Natural killer cell treated with Interleukin-12 subunit alpha and Interleukin-12 subunit beta and Interleukin-15 and Interleukin-18, amount 100 ng/mL, for 72 hours (primary cell): ENCODE measurements around the gene DMWD. TPM values are rescaled to one million over a fixed set of nuclear protein-coding genes. Genes with fewer than 3 reads are reported as not detected.
A peak's percentile ranks its signal among the peaks of the same experiment; 100 is the strongest.

Source experiments
- ATAC-seq, 2 donors: fragments of 150-1000 bp; cut with Tn5 transposase in 1 of 2; sonication (Bioruptor Pico), chemical (Tn5 transposase) in 1 of 2; 2 replicates each; pipeline ENCODE4 v1.10.0; 2021
- DNase-seq: peaks from one replicate; pipeline ENCODE4 v3.0.0; 2022; ENCODE audit warnings: low spot score
- H3K27ac Mint-ChIP-seq, 2 donors: 1 replicate in 1 of 2; 2 replicates in 1 of 2; pipeline ENCODE4 v1.8.0; 2022; ENCODE audit warnings: mixed read lengths in 2 of 2, mild to moderate bottlenecking in 1 of 2, moderate library complexity in 1 of 2
- H3K27me3 Mint-ChIP-seq, 2 donors: 1 replicate in 1 of 2; 2 replicates in 1 of 2; pipeline ENCODE4 v1.8.0; 2022; ENCODE audit warnings: mixed read lengths in 2 of 2
- H3K36me3 Mint-ChIP-seq: one replicate; pipeline ENCODE4 v1.8.0; 2022; ENCODE audit warnings: mixed read lengths
- H3K4me1 Mint-ChIP-seq, 2 donors: 1 replicate in 1 of 2; 2 replicates in 1 of 2; pipeline ENCODE4 v1.8.0; 2022; ENCODE audit warnings: low read depth in 2 of 2, mixed read lengths in 2 of 2, mild to moderate bottlenecking in 1 of 2
- H3K4me3 Mint-ChIP-seq: one replicate; pipeline ENCODE4 v1.8.0; 2022; ENCODE audit warnings: mixed read lengths
- H3K9me3 Mint-ChIP-seq: 2 replicates; pipeline ENCODE4 v1.8.0; 2022; ENCODE audit warnings: mixed read lengths
- total RNA-seq, 2 donors: library from RNA; stranded (reverse); gene quantifications; one replicate each; pipeline ENCODE4 v1.2.3, GENCODE V29; 2022

DMWD gene
- total RNA-seq, 2 donors from 2014 or later: 51.3 to 76.6 TPM

- Mint-ChIP-seq H3K4me1 (peaks cover 37 to 40% of the 10 kb centered on the region in 2 donors), H3K36me3 (peaks cover 9% of the 10 kb centered on the region), H3K4me3 (no peak overlapping the region)
Observed at GRCh38 chr19:45789035-45789786, 3.4 kb downstream of the DMWD start.

DNA sequence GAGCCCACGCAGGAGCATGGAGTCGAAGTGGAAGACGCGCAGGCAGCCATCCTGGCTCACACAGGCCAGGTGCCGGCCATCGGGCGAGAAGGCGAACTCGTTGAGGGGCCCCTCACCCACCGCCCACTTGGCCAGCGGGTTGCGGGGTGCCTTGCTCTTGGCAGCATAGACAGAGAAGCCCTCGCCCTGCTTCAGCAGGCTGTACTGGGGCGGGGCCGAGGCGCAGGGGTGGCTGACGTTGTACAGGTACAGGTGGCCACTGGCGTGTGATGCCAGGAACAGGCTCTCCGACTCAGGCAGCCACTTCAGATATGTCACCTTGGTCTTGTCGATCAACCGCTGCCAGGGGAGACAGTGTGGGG, 6.1 kb downstream of the DMWD start:
- peaks cover 9% of the 10 kb centered on the region for H3K36me3 Mint-ChIP-seq
- no peak overlapping the region for H3K4me3 Mint-ChIP-seq
- DNase-seq: no peak
- H3K27me3 Mint-ChIP-seq: peaks cover 0 to 2% of the 10 kb centered on the region in 2 donors
- no peak overlapping the region for H3K27ac Mint-ChIP-seq
- no peaks in the 10 kb centered on the region for H3K9me3 Mint-ChIP-seq
- H3K4me1 Mint-ChIP-seq: peaks cover 16 to 21% of the 10 kb centered on the region in 2 donors
- ATAC-seq: no peak

More at GRCh38 chr19:45789035-45789786, 3.4 kb downstream of the DMWD start:
- no peaks in the 10 kb centered on the region for H3K9me3 Mint-ChIP-seq
- peaks cover 0 to 2% of the 10 kb centered on the region in 2 donors for H3K27me3 Mint-ChIP-seq
- ATAC-seq (no peak), DNase-seq (no peak)
- no peak overlapping the region for H3K27ac Mint-ChIP-seq

GRCh38 chr19:45785781-45786532, 6.7 kb downstream of the DMWD start:
- no peak for DNase-seq
- H3K4me3 Mint-ChIP-seq: no peak overlapping the region
- no peak overlapping the region for H3K27ac Mint-ChIP-seq
- H3K9me3 Mint-ChIP-seq: no peaks in the 10 kb centered on the region
- ATAC-seq: no peak
- H3K36me3 Mint-ChIP-seq: peaks cover 9% of the 10 kb centered on the region
- peaks cover 0 to 2% of the 10 kb centered on the region in 2 donors for H3K27me3 Mint-ChIP-seq
- peaks cover 11 to 17% of the 10 kb centered on the region in 2 donors for H3K4me1 Mint-ChIP-seq

- DNase-seq (no peak), ATAC-seq (no peak)
- H3K4me1 Mint-ChIP-seq: peaks cover 4 to 17% of the 10 kb centered on the region in 2 donors
- H3K27ac Mint-ChIP-seq: no peak overlapping the region
- peaks cover 9% of the 10 kb centered on the region for H3K36me3 Mint-ChIP-seq
- H3K9me3 Mint-ChIP-seq: no peaks in the 10 kb centered on the region
- peaks cover 0 to 2% of the 10 kb centered on the region in 2 donors for H3K27me3 Mint-ChIP-seq
- no peak overlapping the region for H3K4me3 Mint-ChIP-seq
Observed at GRCh38 chr19:45785097-45785496, 7.5 kb downstream of the DMWD start.

DNA sequence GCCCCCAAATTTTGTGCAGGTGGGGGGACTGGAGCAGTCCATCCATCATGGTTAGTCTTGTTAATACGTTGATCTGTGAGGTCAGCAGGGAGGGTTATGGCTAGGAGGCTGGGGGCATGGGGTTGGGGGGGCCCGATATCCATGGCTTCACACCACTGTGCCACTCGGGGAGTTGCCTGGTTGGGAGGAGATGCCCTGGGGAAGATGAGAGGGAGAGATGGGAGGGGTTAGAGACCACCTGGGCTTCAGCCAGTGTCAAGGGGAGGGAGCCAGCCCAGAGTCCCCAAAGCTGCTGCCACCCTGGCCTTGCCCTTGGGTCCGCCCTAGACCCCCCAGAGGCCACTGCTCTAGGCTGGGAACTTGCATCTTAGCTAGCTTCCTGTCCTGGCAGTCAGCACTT, 8.5 kb downstream of the DMWD start:
- H3K27ac Mint-ChIP-seq: no peak overlapping the region
- H3K36me3 Mint-ChIP-seq: peaks cover 5% of the 10 kb centered on the region
- no peak overlapping the region for H3K4me3 Mint-ChIP-seq
- DNase-seq (no peak), ATAC-seq (no peak)
- peaks cover 11 to 22% of the 10 kb centered on the region in 2 donors for H3K4me1 Mint-ChIP-seq
- H3K27me3 Mint-ChIP-seq: peaks cover 6 to 7% of the 10 kb centered on the region in 2 donors
- H3K9me3 Mint-ChIP-seq: no peaks in the 10 kb centered on the region

GRCh38 chr19:45782820-45783785, 9.5 kb downstream of the DMWD start:
- no peak for DNase-seq
- Mint-ChIP-seq H3K4me1 (peaks cover 15 to 26% of the 10 kb centered on the region in 2 donors), H3K27me3 (peaks cover 7% of the 10 kb centered on the region in 2 donors)

DNA sequence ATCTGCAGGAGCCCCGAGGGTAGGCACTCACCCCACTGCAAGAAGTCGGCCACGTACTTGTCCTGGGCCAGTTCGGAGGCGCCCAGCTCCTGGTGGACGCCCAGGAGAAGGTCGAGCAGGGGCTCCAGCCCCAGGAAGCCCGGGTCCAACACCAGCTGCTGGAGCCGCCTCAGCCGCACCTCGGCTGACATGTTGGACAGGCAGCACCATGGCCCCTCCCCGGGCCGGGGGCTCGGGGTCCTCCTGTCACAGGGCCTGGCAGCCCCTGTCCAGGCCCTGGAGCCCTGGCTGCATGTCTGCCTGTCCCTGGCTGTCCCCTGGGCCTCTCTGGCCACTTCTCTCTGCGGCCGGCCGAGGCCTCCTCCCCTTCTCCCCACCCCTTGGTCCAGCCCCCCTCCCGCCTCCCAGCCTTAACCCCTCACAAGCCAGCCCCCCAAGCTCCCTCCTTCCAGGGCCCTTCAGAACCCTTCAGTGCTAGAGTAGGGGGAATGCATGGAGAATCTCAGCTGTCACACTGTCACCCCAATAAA, 10.4 kb downstream of the DMWD start, which contains the start of gene DMPK:
Gene DMPK, minus strand, starts transcription at position 329 of the 530 bp plus-strand sequence. Its CDS starts 138 bp downstream, at position 191.
- no peak within 1 kb of the TSS for H3K27ac Mint-ChIP-seq
- no peaks in the 10 kb centered on the region for H3K9me3 Mint-ChIP-seq
- ATAC-seq: no peak

More at GRCh38 chr19:45782820-45783785, 9.5 kb downstream of the DMWD start:
- no peaks in the 10 kb centered on the region for H3K36me3 Mint-ChIP-seq
- no peak for ATAC-seq
- H3K27ac Mint-ChIP-seq: no peak overlapping the region
- H3K4me3 Mint-ChIP-seq: no peak overlapping the region
- no peaks in the 10 kb centered on the region for H3K9me3 Mint-ChIP-seq

DNA sequence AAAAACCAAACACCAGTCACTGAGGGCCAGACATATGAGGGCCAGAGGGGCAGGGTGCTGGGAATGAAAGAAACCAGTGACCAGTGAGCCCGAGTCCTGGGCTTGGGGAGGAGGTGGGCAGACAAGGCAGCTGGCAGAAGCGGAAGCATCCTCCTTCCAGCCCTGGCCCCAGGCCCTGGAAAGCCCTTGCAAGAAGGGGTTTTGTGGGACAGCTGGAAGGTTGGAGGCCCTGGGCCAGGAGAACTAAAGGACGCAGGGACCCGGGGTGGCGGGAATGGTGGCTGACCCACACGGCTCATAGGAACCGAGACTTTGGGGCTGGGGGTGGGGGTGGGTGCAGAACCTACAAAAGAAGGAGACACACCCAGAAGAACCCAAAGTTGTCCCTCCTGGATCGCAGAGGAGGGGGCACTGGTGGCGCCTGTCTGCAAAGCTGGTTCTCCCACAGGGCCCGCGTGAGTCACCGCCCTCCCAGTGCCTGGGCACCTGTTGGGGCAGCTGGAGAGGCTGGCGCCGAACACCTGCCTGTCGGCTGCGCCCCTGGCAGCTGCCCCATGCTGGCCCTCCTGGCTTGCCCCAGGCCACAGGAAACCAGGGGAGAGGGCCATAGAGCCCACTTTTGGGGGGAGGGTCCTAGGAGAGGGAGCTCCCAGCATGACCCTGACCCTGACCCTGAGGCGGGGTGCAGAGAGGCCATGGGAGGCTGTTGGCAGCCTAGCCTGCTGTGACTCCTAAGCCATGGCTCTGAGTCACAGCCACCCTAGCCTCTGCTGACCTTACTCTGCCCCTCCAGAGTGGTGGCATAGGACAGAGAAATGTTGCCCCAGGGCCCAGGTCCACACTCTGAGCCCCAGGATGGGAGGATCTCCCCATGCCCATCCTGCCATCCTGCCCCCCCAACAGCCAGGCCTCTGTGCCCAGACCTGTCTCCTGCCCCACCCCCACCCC, 11.2 kb downstream of the DMWD start:
- Mint-ChIP-seq H3K4me3 (no peak overlapping the region), H3K4me1 (peaks cover 15 to 27% of the 10 kb centered on the region in 2 donors), H3K9me3 (no peaks in the 10 kb centered on the region), H3K27me3 (peaks cover 7% of the 10 kb centered on the region in 2 donors), H3K36me3 (no peaks in the 10 kb centered on the region), H3K27ac (no peak overlapping the region)
- DNase-seq (no peak), ATAC-seq (no peak)

More for the DNA sequence above, 10.4 kb downstream of the DMWD start, which contains the start of gene DMPK:
- H3K27me3 Mint-ChIP-seq: peaks cover 7% of the 10 kb centered on the region in 2 donors
- DNase-seq: no peak
- peaks cover 15 to 24% of the 10 kb centered on the region in 2 donors for H3K4me1 Mint-ChIP-seq
- no peak within 1 kb of the TSS for H3K4me3 Mint-ChIP-seq
- no peaks in the 10 kb centered on the region for H3K36me3 Mint-ChIP-seq

GRCh38 chr19:45780448-45781213, 12.0 kb downstream of the DMWD start:
- no peaks in the 10 kb centered on the region for H3K9me3 Mint-ChIP-seq
- no peak overlapping the region for H3K27ac Mint-ChIP-seq
- no peaks in the 10 kb centered on the region for H3K36me3 Mint-ChIP-seq
- H3K4me1 Mint-ChIP-seq: peaks cover 15 to 25% of the 10 kb centered on the region in 2 donors
- H3K4me3 Mint-ChIP-seq: no peak overlapping the region
- H3K27me3 Mint-ChIP-seq: peaks cover 7% of the 10 kb centered on the region in 2 donors
- no peak for DNase-seq
- no peak for ATAC-seq

GRCh38 chr19:45780146-45780447, 12.5 kb downstream of the DMWD start:
- DNase-seq (no peak), ATAC-seq (no peak)
- H3K4me1 Mint-ChIP-seq: peaks cover 15 to 25% of the 10 kb centered on the region in 2 donors
- H3K9me3 Mint-ChIP-seq: no peaks in the 10 kb centered on the region
- H3K27me3 Mint-ChIP-seq: peaks cover 7% of the 10 kb centered on the region in 2 donors
- no peak overlapping the region for H3K27ac Mint-ChIP-seq
- H3K36me3 Mint-ChIP-seq: no peaks in the 10 kb centered on the region
- no peak overlapping the region for H3K4me3 Mint-ChIP-seq

GRCh38 chr19:45779231-45780145, 13.2 kb downstream of the DMWD start:
- Mint-ChIP-seq H3K27ac (peak overlapping the region in 1 of 2 donors; percentile 66), H3K4me1 (peaks cover 15 to 25% of the 10 kb centered on the region in 2 donors)
- peak; percentile 96 to 99 for ATAC-seq

More at GRCh38 chr19:45779231-45780145, 13.2 kb downstream of the DMWD start:
- Mint-ChIP-seq H3K9me3 (no peaks in the 10 kb centered on the region), H3K27me3 (peaks cover 7% of the 10 kb centered on the region in 2 donors), H3K36me3 (no peaks in the 10 kb centered on the region), H3K4me3 (peak overlapping the region; percentile 83)
- DNase-seq: peak; percentile 83
